DOHH2 (cell line): ENCODE measurements around the gene SNX7.

Experiments
- H3F3A ChIP-seq: fragments of 200-600 bp; sonication (generic), shearing (Covaris generic); 2 replicates; pipeline ENCODE4 v1.6.0; 2016; ENCODE audit warnings: antibody characterized with exemption, mild to moderate bottlenecking; ENCODE audit not compliant: control insufficient read depth, insufficient read depth
- H3K27ac ChIP-seq: fragments of 200-600 bp; sonication (generic); 2 replicates; pipeline ENCODE4 v1.5.1; 2014; ENCODE audit warnings: low read depth, mild to moderate bottlenecking, low read length, moderate library complexity
- H3K27me3 ChIP-seq: fragments of 200-600 bp; sonication (generic); 2 replicates; pipeline ENCODE4 v1.6.1; 2014; ENCODE audit warnings: mild to moderate bottlenecking, low read length, mixed read lengths; ENCODE audit not compliant: control insufficient read depth
- H3K36me3 ChIP-seq: fragments of 200-600 bp; sonication (generic); 2 replicates; pipeline ENCODE4 v1.6.1; 2014; ENCODE audit warnings: mild to moderate bottlenecking, low read length, moderate library complexity, mixed read lengths; ENCODE audit not compliant: control insufficient read depth
- H3K4me1 ChIP-seq: fragments of 200-600 bp; sonication (generic); 2 replicates; pipeline ENCODE4 v1.6.1; 2014; ENCODE audit warnings: mild to moderate bottlenecking, low read length, mixed read lengths; ENCODE audit not compliant: control insufficient read depth
- H3K4me2 ChIP-seq: fragments of 200-600 bp; sonication (generic); 2 replicates; pipeline ENCODE4 v1.6.0; 2014; ENCODE audit warnings: mild to moderate bottlenecking, low read length, moderate library complexity
- H3K4me3 ChIP-seq: fragments of 200-600 bp; sonication (generic); 2 replicates; pipeline ENCODE4 v1.5.1; 2014; ENCODE audit warnings: mild to moderate bottlenecking, low read length, mixed read lengths
- H3K79me2 ChIP-seq: fragments of 200-600 bp; sonication (generic); 2 replicates; pipeline ENCODE4 v1.6.1; 2014; ENCODE audit warnings: mild to moderate bottlenecking, low read length, mixed read lengths; ENCODE audit not compliant: control insufficient read depth
- H3K9me2 ChIP-seq: fragments of 200-600 bp; sonication (generic); replicated peaks from 2 replicates; pipeline ENCODE4 v1.6.1; 2014; ENCODE audit warnings: mild to moderate bottlenecking, low read length, mixed read lengths; ENCODE audit not compliant: control insufficient read depth
- H3K9me3 ChIP-seq: fragments of 200-600 bp; sonication (generic); 2 replicates; pipeline ENCODE4 v1.6.1; 2014; ENCODE audit warnings: antibody characterized with exemption, low read length, mixed read lengths; ENCODE audit not compliant: control insufficient read depth, insufficient read depth
- H4K20me1 ChIP-seq: fragments of 200-600 bp; sonication (generic); 2 replicates; pipeline ENCODE4 v1.6.0; 2014; ENCODE audit warnings: low read depth, mild to moderate bottlenecking, antibody characterized with exemption, low read length, moderate library complexity; ENCODE audit not compliant: control insufficient read depth, insufficient read depth
- CTCF ChIP-seq: fragments of 200-600 bp; sonication (generic); IDR thresholded peaks from one replicate; pipeline ENCODE4 v1.5.1; 2014; ENCODE audit warnings: antibody characterized with exemption, mild to moderate bottlenecking, low read depth, low read length; ENCODE audit not compliant: poor library complexity, severe bottlenecking
- EZH2phosphoT487 ChIP-seq: fragments of 200-600 bp; sonication (generic); IDR thresholded peaks from 2 replicates; pipeline ENCODE4 v1.6.1; 2017; ENCODE audit warnings: borderline replicate concordance, mild to moderate bottlenecking, antibody characterized with exemption, low read length, moderate library complexity, mixed read lengths

Gene SNX7

GRCh38 chr1:98644510-98644909 lies 17.0 kb upstream of the SNX7 start:
- TF ChIP-seq CTCF (no peak), EZH2phosphoT487 (no peak)
- Histone ChIP-seq H3K79me2 (no peaks in the 10 kb centered on the region), H3K4me2 (no peak overlapping the region), H3K4me3 (no peak overlapping the region), H3K9me3 (no peaks in the 10 kb centered on the region; the same call in 1 of the 2 replicates), H3K9me2 (no peaks in the 10 kb centered on the region), H3K4me1 (no peaks in the 10 kb centered on the region), H3F3A (no peaks in the 10 kb centered on the region), H3K27me3 (no peaks in the 10 kb centered on the region), H3K36me3 (no peaks in the 10 kb centered on the region), H3K27ac (no peak overlapping the region), H4K20me1 (no peaks in the 10 kb centered on the region)

GRCh38 chr1:98651116-98651632 lies 10.3 kb upstream of the SNX7 start:
- no peak overlapping the region for H3K4me2 ChIP-seq
- no peaks in the 10 kb centered on the region for H3K4me1 ChIP-seq
- H4K20me1 ChIP-seq, result no peaks in the 10 kb centered on the region
- no peak overlapping the region for H3K4me3 ChIP-seq
- H3K9me3 ChIP-seq, result peaks cover 13% of the 10 kb centered on the region; the same call in 1 of the 2 replicates
- H3K27ac ChIP-seq, result no peak overlapping the region
- TF ChIP-seq CTCF, result no peak
- no peaks in the 10 kb centered on the region for H3K27me3 ChIP-seq
- no peaks in the 10 kb centered on the region for H3K36me3 ChIP-seq
- H3K9me2 ChIP-seq, result no peaks in the 10 kb centered on the region
- H3F3A ChIP-seq, result no peaks in the 10 kb centered on the region
- no peaks in the 10 kb centered on the region for H3K79me2 ChIP-seq

GRCh38 chr1:98653123-98653522 lies 8.4 kb upstream of the SNX7 start:
- Histone ChIP-seq H3F3A (no peaks in the 10 kb centered on the region), H3K79me2 (no peaks in the 10 kb centered on the region), H3K36me3 (no peaks in the 10 kb centered on the region), H3K27ac (no peak overlapping the region), H3K4me2 (no peak overlapping the region), H3K27me3 (no peaks in the 10 kb centered on the region), H4K20me1 (no peaks in the 10 kb centered on the region), H3K4me3 (no peak overlapping the region), H3K9me2 (no peaks in the 10 kb centered on the region), H3K4me1 (no peaks in the 10 kb centered on the region), H3K9me3 (peaks cover 13% of the 10 kb centered on the region; the same call in 1 of the 2 replicates)
- TF ChIP-seq CTCF, result no peak
- TF ChIP-seq EZH2phosphoT487, result no peak
